ENCODE measurements around the gene DUSP22. TPM values are rescaled to one million over a fixed set of nuclear protein-coding genes. Genes with fewer than 3 reads are reported as not detected.
A peak's percentile ranks its signal among the peaks of the same experiment; 100 is the strongest.
"Not testable (repeated sequence)": the region's sequence is repeated elsewhere in the genome, so short reads cannot be mapped to it uniquely, and the experiment has no call there.

DUSP22 gene
- total RNA-seq, 4 donors from 2014 or later, result 53.3 to 95.2 (median 71.3) TPM

GRCh38 chr6:285030-285771, 7.1 kb upstream of the DUSP22 start:
- no peaks in the 10 kb centered on the region for H3K27me3 ChIP-seq
- no peaks in the 10 kb centered on the region for H3K36me3 ChIP-seq
- WGBS, result 92% methylated on average over 6 of the region's 6 CpGs
- H3K27ac ChIP-seq, result no peak overlapping the region
- no peak for DNase-seq (ENCODE audit: low spot score in 2 of 2)
- no peak overlapping the region for H3K4me3 ChIP-seq
- TF ChIP-seq POLR2A (IDR thresholded peaks at IDR 0.05) (no peak), EP300 (IDR thresholded peaks at IDR 0.05) (no peak), POLR2AphosphoS5 (IDR thresholded peaks at IDR 0.05) (no peak), CTCF (IDR thresholded peaks at IDR 0.05) (no peak)
- no peaks in the 10 kb centered on the region for H3K9me3 ChIP-seq
- H3K4me1 ChIP-seq, result peaks cover 10% of the 10 kb centered on the region

- H3K36me3 ChIP-seq; H3K27me3 ChIP-seq; H3K9me3 ChIP-seq; H3K4me3 ChIP-seq; H3K27ac ChIP-seq; DNase-seq (ENCODE audit: low spot score in 2 of 2): not testable (repeated sequence)
- WGBS, result 87% methylated on average over 5 of the region's 5 CpGs
- peaks cover 12% of the 10 kb centered on the region for H3K4me1 ChIP-seq
Observed at GRCh38 chr6:285902-286301, 6.4 kb upstream of the DUSP22 start.

- TF ChIP-seq EP300 (IDR thresholded peaks at IDR 0.05), result no peak
- DNase-seq (ENCODE audit: low spot score in 2 of 2), result peak in 1 of 2 donors; percentile 50
Observed at GRCh38 chr6:286681-287488, 5.4 kb upstream of the DUSP22 start.

GRCh38 chr6:287489-287860, 4.8 kb upstream of the DUSP22 start:
- no peaks in the 10 kb centered on the region for H3K36me3 ChIP-seq
- peaks cover 20% of the 10 kb centered on the region for H3K4me1 ChIP-seq
- H3K9me3 ChIP-seq, result no peaks in the 10 kb centered on the region
- DNase-seq (ENCODE audit: low spot score in 2 of 2), result no peak
- H3K4me3 ChIP-seq, result no peak overlapping the region
- WGBS, result 32% methylated on average over 3 of the region's 3 CpGs
- H3K27ac ChIP-seq, result no peak overlapping the region
- no peaks in the 10 kb centered on the region for H3K27me3 ChIP-seq
- TF ChIP-seq CTCF (IDR thresholded peaks at IDR 0.05) (no peak), POLR2AphosphoS5 (IDR thresholded peaks at IDR 0.05) (no peak), POLR2A (IDR thresholded peaks at IDR 0.05) (no peak), EP300 (IDR thresholded peaks at IDR 0.05) (no peak)

More at GRCh38 chr6:286681-287488, 5.4 kb upstream of the DUSP22 start:
- Histone ChIP-seq H3K4me3 (no peak overlapping the region), H3K27ac (no peak overlapping the region), H3K9me3 (no peaks in the 10 kb centered on the region), H3K36me3 (no peaks in the 10 kb centered on the region), H3K4me1 (peaks cover 20% of the 10 kb centered on the region), H3K27me3 (no peaks in the 10 kb centered on the region)
- 69% methylated on average over 10 of the region's 10 CpGs for WGBS

- no peak for DNase-seq (ENCODE audit: low spot score in 2 of 2)
- H3K9me3 ChIP-seq, result no peaks in the 10 kb centered on the region
- TF ChIP-seq EP300 (IDR thresholded peaks at IDR 0.05) (no peak), POLR2AphosphoS5 (IDR thresholded peaks at IDR 0.05) (no peak), CTCF (IDR thresholded peaks at IDR 0.05) (no peak), POLR2A (IDR thresholded peaks at IDR 0.05) (no peak)
- 84% methylated on average over 3 of the region's 3 CpGs for WGBS
- H3K27me3 ChIP-seq, result no peaks in the 10 kb centered on the region
- no peak overlapping the region for H3K4me3 ChIP-seq
- no peak overlapping the region for H3K27ac ChIP-seq
- no peaks in the 10 kb centered on the region for H3K36me3 ChIP-seq
- peaks cover 30% of the 10 kb centered on the region for H3K4me1 ChIP-seq
Observed at GRCh38 chr6:288866-289265, 3.4 kb upstream of the DUSP22 start.

Data from suprapubic skin (tissue), 4 donors.